Activated CD4-positive, alpha-beta T cell treated with anti-CD3 and anti-CD28 coated beads for 4 hours (primary cell): Measurements from ENCODE around the gene SIM2.

ENCODE experiments used
- DNase-seq, 2 donors: peaks; one replicate each; pipeline ENCODE4 v3.0.0-alpha.2; 2020

The SIM2 gene

DNA sequence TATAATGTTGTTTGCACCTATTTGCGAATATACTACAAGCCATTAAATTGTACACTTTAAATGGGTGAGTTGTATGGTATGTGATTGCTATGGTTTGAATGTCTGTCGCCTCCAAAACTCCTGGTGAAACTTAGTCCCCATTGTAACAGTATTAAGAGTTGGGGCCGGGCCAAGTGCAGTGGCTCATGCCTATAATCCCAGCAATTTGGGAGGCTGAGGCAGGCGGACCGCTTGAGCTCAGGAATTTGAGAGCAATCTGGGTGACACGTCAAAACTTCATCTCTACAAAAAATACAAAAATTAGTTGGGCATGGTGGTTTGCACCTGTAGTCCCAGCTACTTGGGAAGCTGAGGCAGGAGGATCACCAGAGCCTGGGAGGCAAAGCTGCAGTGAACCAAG lies 12.0 kb upstream of the SIM2 start:
- DNase-seq: no peak

DNA sequence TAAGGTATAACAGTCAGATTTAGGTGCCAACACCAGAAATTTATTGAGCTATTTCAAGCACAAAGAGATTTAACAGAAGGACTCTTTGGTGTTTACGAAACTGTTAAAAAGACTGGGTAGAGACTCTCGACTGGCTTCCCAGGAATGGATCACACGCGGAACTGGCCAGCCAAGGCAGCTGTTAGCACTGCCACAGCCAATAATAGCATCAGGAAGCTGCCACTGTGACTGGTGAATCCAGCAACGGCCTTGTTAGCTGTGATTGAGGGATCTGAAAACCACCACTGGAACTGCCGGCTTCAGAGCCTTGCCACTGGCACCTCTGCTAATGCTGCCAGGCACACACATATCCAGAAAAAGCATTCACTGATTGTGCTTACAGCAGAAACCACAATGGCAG lies 10.6 kb upstream of the SIM2 start:
- DNase-seq: no peak

DNA sequence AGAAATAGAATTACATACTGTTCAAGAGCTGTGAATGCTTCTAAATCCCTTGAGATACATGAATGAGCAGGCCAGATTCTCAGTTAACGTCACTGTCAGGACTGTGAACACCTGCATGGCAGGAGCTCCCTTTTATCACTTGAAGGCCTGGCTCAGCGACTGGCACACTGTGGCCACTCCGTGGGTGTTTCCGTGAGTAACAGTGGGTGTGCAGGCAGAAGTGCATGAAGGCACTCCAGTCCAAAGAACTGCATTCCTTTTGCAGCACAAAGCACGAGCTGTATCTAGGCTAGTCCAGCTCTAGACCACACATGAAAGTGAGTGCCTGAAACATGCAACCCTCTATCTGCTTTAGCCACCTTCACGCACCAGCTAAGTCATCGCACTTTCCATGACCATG lies 9.6 kb upstream of the SIM2 start:
- DNase-seq: no peak

DNA sequence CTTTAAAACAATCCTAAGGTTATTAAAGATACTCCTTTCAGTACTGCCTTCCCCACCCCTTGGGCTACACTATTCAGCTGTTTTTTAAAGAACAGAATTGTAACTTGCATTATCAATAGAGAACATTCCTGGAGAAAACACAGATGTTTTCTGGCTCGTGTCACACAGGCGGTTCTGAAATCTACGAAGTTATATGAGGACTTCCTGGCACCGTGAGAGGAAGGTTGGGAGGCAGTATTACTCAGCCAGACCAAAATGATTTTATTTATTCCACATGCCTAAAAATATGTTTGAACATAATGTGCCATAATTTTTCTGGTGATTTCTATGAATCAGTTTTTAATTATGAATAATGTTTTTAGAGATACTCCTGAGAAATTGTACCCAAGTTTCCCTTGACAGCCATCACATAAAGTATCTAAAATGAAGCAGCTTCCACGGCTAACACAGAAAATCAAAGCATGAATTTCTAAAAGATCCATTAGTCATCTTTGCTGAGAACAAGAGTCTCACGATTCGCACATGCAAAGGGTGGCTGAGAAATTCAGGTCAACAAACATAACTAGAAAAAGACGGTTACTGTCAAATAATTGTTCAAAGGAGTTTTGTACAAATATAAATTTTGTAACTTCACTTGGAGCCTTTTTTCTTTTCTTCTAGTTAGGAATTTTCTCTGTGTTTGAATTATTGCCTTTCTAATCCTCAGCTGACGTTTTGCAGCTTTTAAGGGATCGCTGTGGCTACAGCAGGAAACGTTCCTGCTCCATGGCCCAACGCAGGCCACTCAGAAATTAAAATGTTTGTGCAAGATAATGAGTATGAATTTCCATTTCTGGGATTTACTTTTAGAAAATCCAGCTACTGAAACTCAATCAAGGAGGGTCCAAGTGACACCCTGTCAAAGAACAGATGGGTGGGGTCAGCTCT lies 8.0 kb upstream of the SIM2 start:
- no peak for DNase-seq

DNA sequence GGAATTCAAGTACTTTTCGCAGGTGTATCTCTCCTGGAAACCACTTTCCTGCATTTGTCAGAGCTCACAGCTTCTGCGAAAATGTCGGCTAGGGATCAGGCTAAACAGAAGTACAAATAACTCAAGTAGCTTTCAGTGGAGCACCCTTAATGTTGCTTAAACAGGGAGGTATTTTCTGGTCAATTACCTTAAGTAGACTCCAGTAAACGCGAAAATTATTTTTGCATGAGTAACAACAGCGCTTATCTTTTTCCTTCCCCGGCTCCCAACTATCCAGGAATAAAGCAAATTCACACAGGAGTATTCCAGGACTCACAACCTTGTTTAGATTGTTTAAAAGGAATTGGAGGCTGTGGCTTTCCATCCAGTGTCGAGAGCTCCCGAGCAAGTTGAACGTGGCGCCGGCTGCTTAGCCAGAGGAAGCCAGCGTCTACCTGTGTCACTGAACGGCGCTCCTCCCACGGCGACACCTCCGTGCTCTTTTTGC lies 7.3 kb upstream of the SIM2 start:
- DNase-seq: no peak

DNA sequence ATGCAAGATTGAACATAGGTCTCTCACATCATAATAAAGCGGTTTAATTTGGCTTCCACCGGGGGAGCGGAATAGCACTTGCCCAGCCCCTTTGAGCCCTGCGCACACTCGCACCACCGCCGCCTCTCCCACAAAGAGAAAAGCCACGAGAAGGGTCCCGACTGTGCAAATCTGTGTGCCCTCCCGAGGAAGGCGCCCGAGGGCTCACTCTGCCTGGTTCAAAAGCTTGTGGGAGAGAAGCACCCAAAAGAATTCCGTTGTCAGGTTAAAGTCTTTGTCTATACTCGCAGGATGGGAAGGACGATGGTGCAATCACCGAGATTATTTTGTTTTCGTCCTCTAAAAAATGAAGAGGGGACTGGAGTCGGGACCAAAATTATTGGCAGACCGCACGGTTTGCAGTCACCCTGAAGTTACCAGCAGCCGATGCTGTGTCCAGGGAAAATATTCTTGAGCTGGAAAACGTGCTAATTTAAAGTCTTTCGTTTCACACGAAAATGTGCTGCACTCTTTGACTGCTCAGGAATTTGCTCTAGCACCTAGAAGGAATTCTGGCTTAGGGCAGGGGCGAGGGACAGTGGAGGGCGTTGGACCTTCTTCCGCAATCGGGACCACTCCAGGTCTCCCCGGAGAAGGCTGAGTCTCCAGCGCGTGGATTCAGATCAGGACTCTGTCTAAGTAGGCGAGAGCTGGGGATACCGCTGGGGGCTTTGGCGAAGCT lies 6.6 kb upstream of the SIM2 start:
- DNase-seq: no peak

DNA sequence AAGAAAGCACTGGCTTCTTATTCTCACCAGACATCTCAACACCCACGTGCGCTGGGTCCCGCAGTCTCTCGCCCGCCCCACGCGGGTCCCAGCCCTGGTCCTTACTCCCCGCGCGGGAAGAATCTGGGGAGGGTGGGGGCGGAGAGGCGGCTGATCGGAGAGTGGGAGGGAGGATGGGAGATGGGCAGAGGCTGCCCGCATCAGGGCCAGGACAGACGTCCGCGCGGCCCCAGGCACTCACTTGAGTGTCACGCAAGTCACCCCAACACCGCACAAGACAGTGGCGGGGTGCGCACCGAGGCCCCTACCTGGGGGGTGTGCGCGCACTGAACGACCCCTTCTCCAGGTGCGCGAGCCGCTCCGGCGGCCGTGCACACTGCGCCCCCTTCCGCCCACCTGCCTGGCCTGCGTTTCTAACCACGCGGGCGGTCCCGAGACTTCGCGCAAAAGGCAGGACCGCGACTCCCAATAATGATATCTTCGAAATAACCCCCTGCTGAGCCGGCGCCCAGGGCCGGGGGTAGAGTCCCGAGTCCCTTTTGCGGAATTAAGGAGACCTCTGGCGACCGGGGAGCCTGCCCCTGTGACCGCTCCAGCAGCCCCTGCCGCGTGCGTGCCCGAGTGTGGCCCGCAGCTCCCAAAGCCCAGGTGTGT lies 6.0 kb upstream of the SIM2 start:
- DNase-seq: no peak

DNA sequence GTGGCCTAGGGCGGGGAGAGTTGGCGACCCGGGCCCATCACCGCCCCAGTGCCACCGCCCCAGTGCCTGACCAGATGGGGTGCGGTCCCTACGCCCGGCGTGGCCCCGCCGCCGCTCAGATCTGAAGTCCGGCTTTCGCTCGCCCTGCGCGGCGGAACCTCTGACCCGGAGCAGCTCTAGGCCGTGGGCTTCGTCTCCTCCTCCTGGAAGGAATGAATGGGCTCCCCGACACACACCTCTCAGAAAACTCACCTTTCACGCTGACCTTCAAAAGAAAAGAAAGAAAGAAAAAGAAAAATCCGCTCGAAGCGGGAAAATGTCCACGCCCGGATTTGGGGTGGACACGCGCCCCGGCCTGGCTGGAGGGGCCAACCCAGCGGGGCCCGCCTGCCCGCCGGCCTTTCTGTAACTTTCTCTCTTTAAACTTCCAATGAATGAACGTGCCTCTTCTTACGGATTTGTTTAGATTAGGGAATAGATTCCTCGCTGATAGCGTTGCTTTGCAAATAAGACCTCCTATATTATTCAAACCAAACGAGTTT lies 5.4 kb upstream of the SIM2 start:
- DNase-seq: no peak

DNA sequence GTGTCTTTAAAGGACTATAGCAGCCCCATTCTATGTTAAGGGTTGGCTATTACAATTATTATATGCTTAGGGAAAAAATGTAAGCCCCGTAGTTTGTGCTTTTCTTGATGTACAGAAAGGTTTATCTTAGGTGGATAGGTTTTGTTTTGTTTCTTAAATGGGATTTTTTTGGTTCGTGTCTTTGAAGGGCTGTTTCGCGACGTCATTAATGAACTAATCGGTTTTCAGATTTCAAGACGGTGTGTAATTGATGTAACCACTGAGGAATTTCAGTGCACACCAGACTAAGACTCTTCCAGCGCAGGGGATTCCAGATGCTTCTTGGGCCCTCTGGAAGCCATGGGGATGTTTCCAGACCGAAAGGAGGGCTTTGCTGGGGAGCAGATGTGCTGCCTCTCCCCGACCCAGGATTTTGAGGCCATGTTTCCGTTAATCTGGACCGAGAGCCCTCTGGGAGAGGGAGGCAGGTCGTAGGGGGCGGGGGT lies 4.8 kb upstream of the SIM2 start:
- DNase-seq: no peak

DNA sequence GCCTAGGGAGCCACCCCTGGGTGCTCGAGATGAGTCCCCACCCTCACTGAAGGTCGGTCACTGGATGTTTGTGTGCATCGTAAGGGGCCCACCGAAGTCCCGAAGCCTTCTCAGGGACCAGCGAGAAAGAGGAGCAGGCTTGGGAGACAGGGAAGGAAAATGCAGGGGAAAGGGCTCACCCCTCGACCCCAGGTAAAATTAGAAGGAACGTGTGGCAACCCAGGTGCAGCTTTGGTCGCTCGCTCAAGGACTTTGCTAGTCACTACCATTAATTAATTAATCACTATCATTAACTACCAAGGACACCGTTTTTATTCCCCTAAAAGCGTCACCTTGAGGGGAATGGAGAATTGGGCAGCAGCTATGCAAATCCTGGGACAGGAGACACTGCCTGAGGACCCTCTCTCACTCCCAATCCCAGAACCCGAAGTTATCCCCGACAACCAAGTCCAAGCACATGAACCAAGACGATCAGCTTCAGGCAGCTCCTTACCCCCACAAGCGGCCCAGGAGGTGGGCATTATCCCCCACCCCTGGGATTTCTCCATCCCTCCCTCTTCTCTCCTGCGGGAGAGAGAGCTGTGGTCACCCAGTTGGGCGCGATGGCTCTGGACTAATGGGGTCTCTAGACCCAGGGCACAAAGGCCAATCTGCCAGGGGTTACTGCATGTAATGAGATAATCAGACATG lies 4.2 kb upstream of the SIM2 start:
- DNase-seq: no peak

DNA sequence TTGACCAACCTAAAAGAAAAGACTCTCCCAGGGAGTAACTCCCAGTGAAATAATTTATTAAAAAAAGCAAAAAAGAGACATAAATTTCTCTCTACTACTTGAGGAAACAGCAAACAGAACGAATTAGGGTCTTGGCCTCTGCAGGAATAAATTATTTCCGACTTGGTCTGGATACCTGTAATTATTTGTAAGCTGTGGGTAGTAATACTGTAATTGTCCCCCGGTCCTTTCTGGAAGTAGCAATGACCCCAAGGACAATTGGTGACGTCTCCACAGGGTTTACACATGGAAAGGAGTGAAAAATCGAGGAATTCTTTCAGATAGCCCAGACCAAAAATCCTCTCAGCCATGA lies 3.7 kb upstream of the SIM2 start:
- DNase-seq: no peak

DNA sequence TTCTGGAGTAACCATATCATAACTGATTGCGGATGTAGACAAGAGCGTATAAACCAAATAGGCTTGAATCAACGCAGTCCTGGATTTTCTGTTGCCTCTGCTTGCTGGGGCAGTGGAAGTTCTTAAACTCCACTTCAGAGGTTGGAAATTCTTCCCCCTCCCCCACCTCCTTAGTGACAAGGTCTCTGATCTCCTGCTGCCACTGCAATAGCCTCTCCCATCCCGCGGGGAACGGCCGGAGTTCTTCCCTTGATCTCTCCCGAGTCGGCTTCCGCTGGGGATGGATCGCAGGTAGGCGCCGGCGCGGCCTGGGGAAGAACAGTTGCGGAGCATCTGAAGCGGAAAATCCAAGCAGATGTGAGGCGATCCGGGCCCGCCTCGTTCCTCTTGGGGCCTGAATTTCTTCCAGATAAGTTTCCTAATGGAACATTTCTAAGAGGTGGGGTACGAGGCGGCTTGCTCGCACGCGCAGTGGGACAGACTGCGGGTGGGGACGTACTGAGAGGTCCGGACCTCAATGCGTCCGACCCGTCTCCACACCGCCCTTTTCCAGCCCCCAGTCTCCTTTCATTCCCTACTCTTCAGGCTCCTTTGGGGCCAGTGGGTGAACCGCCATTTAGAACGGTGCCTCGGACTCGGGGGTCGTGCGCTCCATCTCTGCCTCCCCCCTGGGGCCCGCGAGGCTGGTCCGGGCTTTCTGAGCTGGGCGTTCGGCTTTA lies 3.1 kb upstream of the SIM2 start:
- no peak for DNase-seq

DNA sequence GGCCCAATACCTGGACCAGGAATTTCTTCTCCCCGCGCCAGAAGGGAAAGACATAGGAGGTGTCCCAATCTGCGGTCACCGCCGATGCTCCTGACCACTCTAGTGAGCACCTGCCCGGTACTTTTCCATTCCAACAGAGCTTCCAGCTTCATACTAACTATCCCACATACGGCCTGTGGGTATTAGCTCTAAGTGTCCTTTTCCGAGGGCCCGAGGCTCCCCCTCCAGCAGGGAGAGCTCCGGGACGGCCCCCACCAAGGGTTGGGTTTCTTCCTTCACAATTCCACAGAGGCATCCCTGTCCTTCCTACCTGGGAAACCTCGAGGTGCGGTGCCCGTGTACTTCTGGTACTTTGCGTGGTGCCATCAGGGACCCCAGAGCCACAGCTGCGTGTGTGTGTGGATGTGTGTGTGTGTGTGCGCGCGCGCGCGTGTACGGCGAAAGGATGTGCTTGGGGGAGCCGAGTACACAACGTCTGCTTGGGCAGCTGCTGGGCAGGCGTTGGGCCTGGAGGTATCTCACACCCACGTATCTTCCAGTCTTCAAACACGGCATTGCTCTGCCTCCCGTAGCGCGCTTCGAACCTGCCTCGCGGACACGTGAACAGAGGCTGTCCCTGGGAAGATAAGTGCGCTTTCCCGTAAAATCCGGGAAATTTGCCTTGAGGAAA lies 2.4 kb upstream of the SIM2 start:
- DNase-seq: no peak

DNA sequence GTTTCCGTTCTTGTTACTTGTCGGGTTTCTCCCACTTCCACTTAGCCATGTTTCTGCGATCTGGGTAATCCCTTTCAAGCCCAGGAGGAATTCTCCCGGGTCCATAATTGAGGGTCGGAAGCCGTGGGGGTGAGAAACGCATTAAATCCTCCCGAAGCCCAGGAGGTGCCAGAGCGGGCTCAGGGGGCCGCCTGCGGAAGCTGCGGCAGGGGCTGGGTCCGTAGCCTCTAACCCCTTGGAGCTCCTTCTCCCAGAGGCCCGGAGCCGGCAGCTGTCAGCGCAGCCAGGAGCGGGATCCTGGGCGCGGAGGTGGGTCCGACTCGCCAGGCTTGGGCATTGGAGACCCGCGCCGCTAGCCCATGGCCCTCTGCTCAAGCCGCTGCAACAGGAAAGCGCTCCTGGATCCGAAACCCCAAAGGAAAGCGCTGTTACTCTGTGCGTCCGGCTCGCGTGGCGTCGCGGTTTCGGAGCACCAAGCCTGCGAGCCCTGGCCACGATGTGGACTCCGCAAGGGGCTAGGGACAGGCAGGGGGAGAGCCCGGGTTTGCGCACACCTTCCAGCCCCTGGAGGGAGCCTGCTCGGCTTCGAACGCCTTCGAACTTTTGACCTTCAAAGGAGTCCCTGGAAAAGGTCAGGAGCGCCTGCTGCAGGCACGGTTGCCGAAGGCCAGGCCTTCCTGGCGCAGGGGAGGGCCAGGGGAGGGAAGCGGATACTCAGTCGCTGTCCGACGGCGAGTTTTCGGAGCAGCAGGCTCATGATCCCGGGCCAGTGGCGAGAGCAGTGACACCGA lies 1.7 kb upstream of the SIM2 start:
- DNase-seq: no peak

DNA sequence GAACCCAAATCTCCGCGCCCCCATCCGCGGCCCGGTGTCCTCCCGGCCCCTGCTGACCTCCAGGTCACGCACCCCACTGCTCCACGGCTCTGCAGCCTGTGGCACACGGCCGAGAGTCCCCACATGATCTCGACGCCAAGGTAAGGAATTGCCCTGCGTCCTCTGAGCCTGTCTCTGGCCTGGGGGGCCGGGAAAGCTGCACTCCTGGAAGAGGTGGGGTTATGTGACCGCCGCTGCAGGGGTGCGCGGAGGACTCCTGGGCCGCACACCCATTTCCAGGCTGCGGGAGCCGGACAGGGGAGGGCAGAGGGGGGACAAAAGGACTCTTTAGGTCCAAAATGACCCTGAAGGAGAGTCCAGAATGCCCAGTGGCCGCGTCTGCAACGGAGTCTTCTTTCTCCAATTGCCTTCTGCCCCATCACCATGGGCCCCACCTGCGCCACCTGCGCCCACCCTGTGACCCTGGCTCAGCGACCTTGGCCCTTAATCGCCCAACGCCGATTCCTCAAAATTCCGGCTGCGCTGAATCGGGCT lies 997 bp upstream of the SIM2 start:
- DNase-seq: no peak

DNA sequence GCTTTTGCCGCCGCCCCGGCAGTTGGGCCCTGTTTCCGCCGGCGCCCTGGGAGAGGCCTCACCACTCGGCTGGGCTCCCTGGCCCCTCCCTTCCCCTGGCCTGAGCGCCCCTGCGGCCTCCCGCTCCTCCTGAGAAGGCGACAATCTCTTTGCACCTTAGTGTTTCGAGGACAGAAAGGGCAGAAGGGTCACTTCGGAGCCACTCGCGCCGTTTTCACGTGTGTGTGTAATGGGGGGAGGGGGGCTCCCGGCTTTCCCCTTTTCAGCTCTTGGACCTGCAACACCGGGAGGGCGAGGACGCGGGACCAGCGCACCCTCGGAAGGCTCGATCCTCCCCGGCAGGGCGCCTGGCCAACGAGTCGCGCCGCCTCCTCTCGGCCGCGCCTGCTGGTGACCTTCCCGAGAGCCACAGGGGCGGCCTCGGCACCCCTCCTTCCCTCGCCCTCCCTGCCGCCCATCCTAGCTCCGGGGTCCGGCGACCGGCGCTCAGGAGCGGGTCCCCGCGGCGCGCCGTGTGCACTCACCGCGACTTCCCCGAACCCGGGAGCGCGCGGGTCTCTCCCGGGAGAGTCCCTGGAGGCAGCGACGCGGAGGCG lies 432 bp upstream of the SIM2 start:
- no peak for DNase-seq

DNA sequence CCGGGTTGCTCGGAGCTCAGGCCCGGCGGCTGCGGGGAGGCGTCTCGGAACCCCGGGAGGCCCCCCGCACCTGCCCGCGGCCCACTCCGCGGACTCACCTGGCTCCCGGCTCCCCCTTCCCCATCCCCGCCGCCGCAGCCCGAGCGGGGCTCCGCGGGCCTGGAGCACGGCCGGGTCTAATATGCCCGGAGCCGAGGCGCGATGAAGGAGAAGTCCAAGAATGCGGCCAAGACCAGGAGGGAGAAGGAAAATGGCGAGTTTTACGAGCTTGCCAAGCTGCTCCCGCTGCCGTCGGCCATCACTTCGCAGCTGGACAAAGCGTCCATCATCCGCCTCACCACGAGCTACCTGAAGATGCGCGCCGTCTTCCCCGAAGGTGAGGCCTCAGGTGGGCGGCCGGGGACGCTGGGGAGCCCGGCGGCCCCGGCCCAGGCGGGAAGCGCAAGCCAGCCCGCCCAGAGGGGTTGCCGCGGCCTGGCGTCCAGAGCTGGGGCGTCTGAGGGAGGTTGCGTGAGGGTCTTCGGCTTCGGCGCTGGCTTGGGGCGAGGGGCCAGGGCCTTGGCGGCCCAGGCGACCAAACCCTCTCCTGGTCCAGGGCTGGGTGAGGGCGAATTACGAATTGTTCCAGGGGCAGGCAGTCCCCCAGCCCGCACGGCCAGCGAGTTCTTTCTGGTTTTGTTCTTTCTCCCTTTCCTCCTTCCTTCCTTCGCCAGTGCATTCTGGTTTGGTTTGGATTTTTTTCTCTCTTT lies 805 bp downstream of the SIM2 start:
- no peak for DNase-seq

DNA sequence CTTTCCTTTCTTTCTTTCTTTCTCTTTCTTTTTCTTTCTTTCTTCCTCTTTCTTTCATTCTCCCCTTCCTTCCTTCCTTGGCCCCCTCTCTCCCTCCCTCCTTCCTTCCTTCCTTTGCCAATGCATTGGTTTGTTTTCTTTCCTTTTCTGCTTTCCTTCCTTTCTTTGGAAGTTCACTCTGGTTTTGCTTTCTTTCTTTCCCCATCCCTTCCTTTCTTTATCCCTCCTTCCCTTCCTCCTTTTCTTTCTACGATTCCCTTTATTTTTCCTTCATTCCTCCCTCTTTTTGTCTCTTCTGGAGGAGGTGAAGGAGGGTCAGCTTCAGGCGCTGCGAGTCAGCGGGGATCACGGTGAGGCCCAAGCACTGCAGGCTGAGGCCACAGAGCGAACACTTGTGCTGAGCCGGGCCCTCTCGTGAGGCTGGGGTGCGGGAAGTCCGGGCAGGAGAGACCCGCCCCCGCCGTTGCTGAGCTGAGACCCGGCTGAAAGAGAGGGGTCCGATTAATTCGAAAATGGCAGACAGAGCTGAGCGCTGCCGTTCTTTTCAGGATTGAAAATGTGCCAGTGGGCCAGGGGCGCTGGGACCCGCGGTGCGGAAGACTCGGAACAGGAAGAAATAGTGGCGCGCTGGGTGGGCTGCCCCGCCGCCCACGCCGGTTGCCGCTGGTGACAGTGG lies 1.5 kb downstream of the SIM2 start:
- DNase-seq: no peak
